ENCODE measurements around the gene TBC1D9B.

TBC1D9B gene

DNA sequence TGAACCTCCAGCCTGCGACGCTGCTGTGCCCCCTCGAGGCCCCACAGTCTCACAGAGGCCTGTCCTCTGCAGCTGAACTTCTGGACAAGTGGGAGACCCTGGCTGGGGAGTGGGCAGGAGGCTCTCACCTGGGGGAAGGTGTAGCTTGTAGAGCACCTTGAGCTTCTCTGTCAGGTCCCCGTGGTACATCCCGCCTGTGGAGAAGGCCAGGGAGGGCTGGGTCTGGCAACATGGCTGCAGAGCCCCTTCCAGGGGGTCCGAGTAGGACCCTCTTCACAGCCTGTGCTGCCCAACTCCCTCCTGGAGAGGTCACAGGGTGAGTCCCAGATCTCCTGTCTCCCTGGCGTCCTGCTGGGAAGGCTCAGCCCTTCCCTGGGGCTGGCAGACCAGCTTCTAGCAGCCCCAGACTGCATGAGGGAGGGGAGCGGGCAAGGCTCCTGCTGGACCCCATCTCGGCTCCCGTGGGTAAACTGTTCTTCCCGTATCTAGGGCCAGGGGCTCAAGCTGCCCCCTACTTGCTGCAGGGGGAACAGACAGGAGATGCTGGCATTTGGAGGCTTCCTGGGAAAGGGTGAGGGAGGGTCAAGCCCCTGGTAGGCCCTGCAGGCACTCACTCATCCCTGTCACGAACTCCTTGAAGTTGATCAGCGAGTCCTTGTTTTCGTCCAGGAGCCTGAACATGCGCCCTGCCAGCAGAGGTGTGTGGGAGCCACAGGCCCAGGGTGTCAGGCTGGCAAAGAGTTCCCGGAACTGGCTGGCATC, 37.9 kb downstream of the TBC1D9B start:
- H3K27ac ChIP-seq (ENCODE audit: low read depth, low read length), result no peak overlapping the region
- no peaks in the 10 kb centered on the region for H3K4me1 ChIP-seq (ENCODE audit: control insufficient read depth, low read length)
- no peaks in the 10 kb centered on the region for H3F3A ChIP-seq (ENCODE audit: control insufficient read depth, insufficient read depth)
- no peaks in the 10 kb centered on the region for H3K9me3 ChIP-seq (ENCODE audit: control insufficient read depth, insufficient read depth, low read length)
- no peaks in the 10 kb centered on the region for H3K79me2 ChIP-seq (ENCODE audit: control insufficient read depth, low read length)
- H4K20me1 ChIP-seq (ENCODE audit: control insufficient read depth, insufficient read depth, low read depth, low read length), result no peaks in the 10 kb centered on the region
- H3K4me2 ChIP-seq (ENCODE audit: low read length), result no peak overlapping the region
- TF ChIP-seq EZH2phosphoT487 (IDR thresholded peaks at IDR 0.05; ENCODE audit: borderline replicate concordance, low read length), result no peak
- TF ChIP-seq CTCF (IDR thresholded peaks at IDR 0.05; ENCODE audit: low read depth, low read length, poor library complexity, severe bottlenecking), result no peak
- no peaks in the 10 kb centered on the region for H3K9me2 ChIP-seq (replicated peaks; ENCODE audit: control insufficient read depth, low read length)
- no peaks in the 10 kb centered on the region for H3K27me3 ChIP-seq (ENCODE audit: control insufficient read depth, low read length)
- no peak overlapping the region for H3K4me3 ChIP-seq (ENCODE audit: low read length)
- peaks cover 67% of the 10 kb centered on the region for H3K36me3 ChIP-seq (ENCODE audit: control insufficient read depth, low read length)

- no peak for TF ChIP-seq CTCF (IDR thresholded peaks at IDR 0.05; ENCODE audit: low read depth, low read length, poor library complexity, severe bottlenecking)
- TF ChIP-seq EZH2phosphoT487 (IDR thresholded peaks at IDR 0.05; ENCODE audit: borderline replicate concordance, low read length), result no peak
These were observed 38.6 kb downstream of the TBC1D9B start for GRCh38 chr5:179869101-179869500.

GRCh38 chr5:179868541-179868940, 39.2 kb downstream of the TBC1D9B start:
- H3K4me2 ChIP-seq (ENCODE audit: low read length), result no peak overlapping the region
- H4K20me1 ChIP-seq (ENCODE audit: control insufficient read depth, insufficient read depth, low read depth, low read length), result no peaks in the 10 kb centered on the region

More at GRCh38 chr5:179869101-179869500, 38.6 kb downstream of the TBC1D9B start:
- Histone ChIP-seq H3K27me3 (ENCODE audit: control insufficient read depth, low read length) (no peaks in the 10 kb centered on the region), H3K4me2 (ENCODE audit: low read length) (no peak overlapping the region), H3K4me1 (ENCODE audit: control insufficient read depth, low read length) (no peaks in the 10 kb centered on the region), H3F3A (ENCODE audit: control insufficient read depth, insufficient read depth) (no peaks in the 10 kb centered on the region), H4K20me1 (ENCODE audit: control insufficient read depth, insufficient read depth, low read depth, low read length) (no peaks in the 10 kb centered on the region), H3K27ac (ENCODE audit: low read depth, low read length) (no peak overlapping the region), H3K79me2 (ENCODE audit: control insufficient read depth, low read length) (no peaks in the 10 kb centered on the region), H3K9me3 (ENCODE audit: control insufficient read depth, insufficient read depth, low read length) (no peaks in the 10 kb centered on the region), H3K9me2 (replicated peaks; ENCODE audit: control insufficient read depth, low read length) (no peaks in the 10 kb centered on the region), H3K36me3 (ENCODE audit: control insufficient read depth, low read length) (peaks cover 70% of the 10 kb centered on the region), H3K4me3 (ENCODE audit: low read length) (no peak overlapping the region)

More at GRCh38 chr5:179868541-179868940, 39.2 kb downstream of the TBC1D9B start:
- H3K79me2 ChIP-seq (ENCODE audit: control insufficient read depth, low read length), result no peaks in the 10 kb centered on the region
- no peaks in the 10 kb centered on the region for H3F3A ChIP-seq (ENCODE audit: control insufficient read depth, insufficient read depth)
- H3K27ac ChIP-seq (ENCODE audit: low read depth, low read length), result no peak overlapping the region
- no peaks in the 10 kb centered on the region for H3K9me2 ChIP-seq (replicated peaks; ENCODE audit: control insufficient read depth, low read length)
- no peaks in the 10 kb centered on the region for H3K27me3 ChIP-seq (ENCODE audit: control insufficient read depth, low read length)
- H3K36me3 ChIP-seq (ENCODE audit: control insufficient read depth, low read length), result peaks cover 70% of the 10 kb centered on the region
- H3K9me3 ChIP-seq (ENCODE audit: control insufficient read depth, insufficient read depth, low read length), result no peaks in the 10 kb centered on the region
- TF ChIP-seq CTCF (IDR thresholded peaks at IDR 0.05; ENCODE audit: low read depth, low read length, poor library complexity, severe bottlenecking) (no peak), EZH2phosphoT487 (IDR thresholded peaks at IDR 0.05; ENCODE audit: borderline replicate concordance, low read length) (no peak)
- H3K4me1 ChIP-seq (ENCODE audit: control insufficient read depth, low read length), result no peaks in the 10 kb centered on the region
- no peak overlapping the region for H3K4me3 ChIP-seq (ENCODE audit: low read length)

Measured in DOHH2 (cell line).